Epithelial cell of esophagus (primary cell): ENCODE data around the gene EMP2.
"Not testable (repeated sequence)": the region's sequence is repeated elsewhere in the genome, so short reads cannot be mapped to it uniquely, and the experiment has no call there.

Experiments
- DNase-seq: peaks from one replicate; pipeline ENCODE4 v3.0.0; 2010; ENCODE audit warnings: low read depth
- H3K4me3 ChIP-seq: 2 replicates; pipeline ENCODE4 v1.5.1; 2011; ENCODE audit warnings: mild to moderate bottlenecking, low read length, control low read depth
- TF ChIP-seq, protein P1 (sequence below): IDR thresholded peaks from 2 replicates; pipeline ENCODE4 v1.5.1; 2011; ENCODE audit warnings: low read depth, mild to moderate bottlenecking, low read length, control low read depth, inconsistent platforms; ENCODE audit not compliant: insufficient read depth; ENCODE audit errors: missing control alignments

Gene EMP2

GRCh38 chr16:10517868-10518267 lies 62.5 kb downstream of the EMP2 start:
- TF ChIP-seq, protein P1, sequence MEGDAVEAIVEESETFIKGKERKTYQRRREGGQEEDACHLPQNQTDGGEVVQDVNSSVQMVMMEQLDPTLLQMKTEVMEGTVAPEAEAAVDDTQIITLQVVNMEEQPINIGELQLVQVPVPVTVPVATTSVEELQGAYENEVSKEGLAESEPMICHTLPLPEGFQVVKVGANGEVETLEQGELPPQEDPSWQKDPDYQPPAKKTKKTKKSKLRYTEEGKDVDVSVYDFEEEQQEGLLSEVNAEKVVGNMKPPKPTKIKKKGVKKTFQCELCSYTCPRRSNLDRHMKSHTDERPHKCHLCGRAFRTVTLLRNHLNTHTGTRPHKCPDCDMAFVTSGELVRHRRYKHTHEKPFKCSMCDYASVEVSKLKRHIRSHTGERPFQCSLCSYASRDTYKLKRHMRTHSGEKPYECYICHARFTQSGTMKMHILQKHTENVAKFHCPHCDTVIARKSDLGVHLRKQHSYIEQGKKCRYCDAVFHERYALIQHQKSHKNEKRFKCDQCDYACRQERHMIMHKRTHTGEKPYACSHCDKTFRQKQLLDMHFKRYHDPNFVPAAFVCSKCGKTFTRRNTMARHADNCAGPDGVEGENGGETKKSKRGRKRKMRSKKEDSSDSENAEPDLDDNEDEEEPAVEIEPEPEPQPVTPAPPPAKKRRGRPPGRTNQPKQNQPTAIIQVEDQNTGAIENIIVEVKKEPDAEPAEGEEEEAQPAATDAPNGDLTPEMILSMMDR: no peak

GRCh38 chr16:10514369-10515055 lies 65.9 kb downstream of the EMP2 start:
- TF ChIP-seq, protein P1: peak; percentile 67
- peak; percentile 70 for DNase-seq

More at GRCh38 chr16:10517868-10518267, 62.5 kb downstream of the EMP2 start:
- DNase-seq: no peak
- H3K4me3 ChIP-seq: no peak overlapping the region

DNA sequence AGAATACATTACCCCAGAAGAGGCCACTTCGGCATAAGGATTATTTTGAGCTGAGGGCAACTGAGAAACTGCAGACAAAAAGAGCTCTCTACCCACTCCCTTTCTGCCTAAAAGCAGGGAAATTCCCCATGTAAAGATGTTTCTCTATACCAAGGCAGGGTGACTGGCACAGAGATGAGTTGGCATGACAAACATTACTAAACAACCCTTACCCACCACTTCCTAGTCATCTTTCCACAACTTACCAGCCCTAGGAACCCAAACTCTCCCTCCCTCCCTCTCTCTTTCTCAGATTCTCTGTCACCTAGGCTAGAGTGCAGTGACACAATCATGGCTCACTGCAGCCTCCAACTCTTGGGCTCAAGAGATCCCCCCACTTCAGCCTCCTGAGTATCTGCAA lies 68.6 kb downstream of the EMP2 start:
- TF ChIP-seq, protein P1: no peak
- no peak overlapping the region for H3K4me3 ChIP-seq
- peak; percentile 49 for DNase-seq

More at GRCh38 chr16:10514369-10515055, 65.9 kb downstream of the EMP2 start:
- no peak overlapping the region for H3K4me3 ChIP-seq

GRCh38 chr16:10510279-10510678 lies 70.1 kb downstream of the EMP2 start:
- no peak overlapping the region for H3K4me3 ChIP-seq
- no peak for DNase-seq
- TF ChIP-seq, protein P1: no peak

DNA sequence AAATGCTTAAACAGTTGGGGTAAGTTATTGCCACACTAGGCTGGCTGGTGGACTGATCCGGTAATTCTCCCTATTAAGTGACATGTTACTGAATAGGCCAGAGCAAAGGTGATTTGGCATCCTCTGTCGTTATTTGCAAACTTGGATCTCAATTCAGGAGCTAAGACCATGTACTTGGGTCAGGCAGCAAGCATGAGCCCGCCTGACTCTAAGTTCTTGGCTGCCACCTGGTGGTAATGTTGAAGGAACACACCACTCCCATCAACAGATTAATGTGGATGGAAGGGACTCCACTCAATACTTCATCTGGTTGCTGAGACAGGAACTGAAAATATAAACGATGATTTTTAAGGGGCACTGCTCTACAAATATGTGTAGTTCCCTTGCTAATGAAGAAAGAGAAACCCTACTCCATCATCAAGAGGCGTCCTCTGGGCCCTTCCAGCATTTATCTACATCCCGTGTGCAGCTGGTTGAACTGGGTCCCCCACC lies 70.8 kb downstream of the EMP2 start:
- H3K4me3 ChIP-seq: no peak overlapping the region
- TF ChIP-seq, protein P1: peak; percentile 81
- peak; percentile 82 for DNase-seq

DNA sequence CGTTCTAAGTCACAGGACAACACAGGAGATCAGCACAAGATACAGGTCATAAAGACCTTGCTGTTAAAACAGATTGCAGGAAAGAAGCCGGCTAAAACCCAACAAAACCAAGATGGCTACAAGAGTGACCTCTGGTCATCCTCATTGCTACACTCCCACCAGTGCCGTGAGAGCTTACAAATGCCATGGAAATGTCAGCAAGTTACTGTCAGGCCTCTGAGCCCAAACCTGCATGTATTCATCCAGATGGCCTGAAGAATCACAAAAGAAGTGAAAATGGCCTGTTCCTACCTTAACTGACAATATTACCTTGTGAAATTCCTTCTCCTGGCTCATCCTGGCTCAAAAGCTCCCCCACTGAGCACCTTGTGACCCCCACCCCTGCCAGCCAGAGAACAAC lies 75.1 kb downstream of the EMP2 start:
- not testable (repeated sequence) for DNase-seq, H3K4me3 ChIP-seq

DNA sequence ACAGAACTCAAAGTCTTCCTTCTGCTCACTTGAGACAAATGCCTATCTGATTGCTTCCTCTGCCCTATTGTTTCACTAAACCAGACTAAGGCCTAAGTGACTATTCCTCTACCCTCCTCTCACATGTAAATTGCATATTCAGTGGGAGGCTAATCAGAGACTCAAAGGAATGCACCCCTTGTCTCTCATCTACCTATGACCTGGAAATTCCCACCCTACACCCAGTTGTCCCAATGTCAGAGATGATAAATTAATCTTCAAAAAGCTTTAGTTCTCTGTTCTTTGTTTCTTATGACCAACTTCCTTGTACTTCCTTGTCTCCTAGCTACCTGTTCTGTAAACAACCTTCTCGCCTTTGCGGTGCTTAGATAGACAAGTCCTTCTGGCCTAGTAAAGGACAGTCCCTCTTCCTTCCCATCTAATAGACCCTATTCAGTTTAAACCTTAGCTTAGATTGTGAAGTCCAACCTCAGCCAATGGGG lies 76.0 kb downstream of the EMP2 start:
- H3K4me3 ChIP-seq: no peak overlapping the region
- DNase-seq: no peak
- TF ChIP-seq, protein P1: no peak
